Measurements from ENCODE around the gene S100A8.

The S100A8 gene

DNA sequence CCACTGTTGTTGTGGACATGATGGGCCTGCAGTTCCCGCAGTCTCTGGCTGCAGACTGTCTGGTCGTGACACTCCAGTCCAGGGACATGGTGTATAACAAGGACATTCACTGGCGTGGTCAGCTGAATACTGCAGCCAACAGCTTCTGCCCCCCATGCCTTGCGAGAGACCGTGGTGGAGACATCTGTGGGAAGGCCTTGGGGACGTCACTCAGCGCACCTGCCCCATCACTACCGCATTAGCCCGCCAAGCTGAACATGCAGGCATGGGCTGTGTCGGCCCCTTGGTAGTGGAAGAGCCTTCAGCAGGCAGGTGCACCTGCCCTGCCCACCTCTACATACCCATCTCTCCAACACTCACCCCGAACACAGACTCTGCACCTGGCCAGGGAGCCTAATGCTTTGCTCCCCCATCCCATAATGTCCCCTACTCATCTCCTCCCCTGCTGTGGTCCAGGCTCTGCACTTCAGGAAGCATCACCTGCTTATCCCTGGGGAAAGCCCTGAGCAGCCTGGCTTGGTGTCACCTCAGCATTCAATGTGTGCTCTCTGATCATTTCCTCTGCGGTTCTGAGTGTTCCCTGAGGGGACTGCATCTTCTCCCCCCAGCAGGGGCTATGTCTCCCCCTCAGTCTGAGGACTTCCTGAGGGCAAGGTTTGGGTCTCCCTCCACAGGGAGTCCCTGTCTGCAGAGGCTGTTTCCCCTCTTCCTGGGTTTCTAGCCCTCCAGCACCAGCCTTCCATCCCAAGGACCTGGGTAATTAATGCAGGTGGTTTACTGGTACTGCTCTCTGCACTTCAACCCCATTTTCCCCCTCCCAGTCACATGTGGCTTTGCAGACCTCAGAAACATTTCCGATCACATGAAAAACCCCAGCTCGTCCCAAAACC is 45.4 kb downstream of the S100A8 start:
- TF ChIP-seq, protein P1, sequence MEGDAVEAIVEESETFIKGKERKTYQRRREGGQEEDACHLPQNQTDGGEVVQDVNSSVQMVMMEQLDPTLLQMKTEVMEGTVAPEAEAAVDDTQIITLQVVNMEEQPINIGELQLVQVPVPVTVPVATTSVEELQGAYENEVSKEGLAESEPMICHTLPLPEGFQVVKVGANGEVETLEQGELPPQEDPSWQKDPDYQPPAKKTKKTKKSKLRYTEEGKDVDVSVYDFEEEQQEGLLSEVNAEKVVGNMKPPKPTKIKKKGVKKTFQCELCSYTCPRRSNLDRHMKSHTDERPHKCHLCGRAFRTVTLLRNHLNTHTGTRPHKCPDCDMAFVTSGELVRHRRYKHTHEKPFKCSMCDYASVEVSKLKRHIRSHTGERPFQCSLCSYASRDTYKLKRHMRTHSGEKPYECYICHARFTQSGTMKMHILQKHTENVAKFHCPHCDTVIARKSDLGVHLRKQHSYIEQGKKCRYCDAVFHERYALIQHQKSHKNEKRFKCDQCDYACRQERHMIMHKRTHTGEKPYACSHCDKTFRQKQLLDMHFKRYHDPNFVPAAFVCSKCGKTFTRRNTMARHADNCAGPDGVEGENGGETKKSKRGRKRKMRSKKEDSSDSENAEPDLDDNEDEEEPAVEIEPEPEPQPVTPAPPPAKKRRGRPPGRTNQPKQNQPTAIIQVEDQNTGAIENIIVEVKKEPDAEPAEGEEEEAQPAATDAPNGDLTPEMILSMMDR (IDR thresholded peaks at IDR 0.05; ENCODE audit: borderline replicate concordance, insufficient read depth, low read depth, low read length), result no peak
- H3K4me3 ChIP-seq (ENCODE audit: low read depth, low read length), result peak overlapping the region; percentile 34

DNA sequence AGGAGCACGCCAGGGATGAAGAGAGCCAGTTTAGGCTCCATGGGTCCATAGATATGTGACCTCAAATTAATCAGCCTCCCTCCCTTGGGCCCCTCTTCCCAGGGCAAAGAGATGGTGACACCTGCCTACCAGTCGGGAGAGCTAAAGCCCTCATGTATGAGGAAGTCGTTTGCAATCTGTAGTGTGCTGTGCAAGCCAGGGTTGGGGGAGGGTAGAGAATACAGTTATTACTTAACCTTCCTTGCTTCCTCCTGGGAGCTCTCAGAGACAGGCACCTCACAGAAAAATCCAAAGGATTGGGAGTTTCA is 46.2 kb downstream of the S100A8 start:
- no peak overlapping the region for H3K4me3 ChIP-seq (ENCODE audit: low read depth, low read length)
- TF ChIP-seq, protein P1 (IDR thresholded peaks at IDR 0.05; ENCODE audit: borderline replicate concordance, insufficient read depth, low read depth, low read length), result no peak

DNA sequence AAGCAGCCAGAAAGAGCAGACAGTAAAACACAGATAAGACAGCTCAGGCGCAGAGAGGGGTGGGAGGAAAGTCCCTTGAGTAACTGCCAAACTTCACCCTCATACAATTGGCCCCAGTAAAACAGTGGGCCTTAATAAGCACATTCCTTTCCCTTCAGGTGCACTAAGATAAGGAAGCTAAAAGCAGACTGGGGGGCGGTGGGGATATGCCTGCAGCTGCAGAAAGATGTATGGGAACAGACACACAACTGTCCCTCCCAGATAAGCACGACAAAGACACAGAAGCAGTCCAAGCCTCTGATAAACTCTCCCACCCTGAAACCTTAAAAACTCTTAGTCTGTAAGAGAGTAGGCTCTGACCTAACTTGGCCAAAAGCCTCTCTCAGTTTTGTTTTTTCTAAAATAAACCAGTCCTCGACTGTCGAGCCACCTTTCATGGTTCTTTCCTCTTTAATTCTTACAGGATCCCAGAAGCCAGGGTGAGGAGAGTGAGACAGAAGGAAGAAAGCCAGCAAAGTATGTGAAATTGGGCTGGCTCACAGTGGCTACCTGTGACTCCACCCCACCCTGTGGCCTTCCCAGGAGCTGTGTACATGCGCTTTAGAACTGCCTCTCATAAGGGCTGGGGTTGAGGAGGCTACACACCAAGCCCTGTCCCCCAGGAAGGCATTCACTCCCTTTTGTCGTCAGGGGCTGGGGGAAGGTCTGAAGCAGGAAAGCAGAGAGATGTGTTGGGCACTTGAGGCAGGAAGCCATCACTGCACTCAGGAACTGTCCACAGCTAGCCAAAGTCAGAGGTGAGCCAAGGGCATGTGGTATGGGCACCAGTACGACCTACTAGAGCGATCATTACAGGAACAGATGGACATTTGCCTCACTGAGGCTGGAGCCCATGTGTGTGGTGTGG is 46.8 kb downstream of the S100A8 start:
- TF ChIP-seq, protein P1 (IDR thresholded peaks at IDR 0.05; ENCODE audit: borderline replicate concordance, insufficient read depth, low read depth, low read length), result no peak
- peak overlapping the region; percentile 56 for H3K4me3 ChIP-seq (ENCODE audit: low read depth, low read length)

DNA sequence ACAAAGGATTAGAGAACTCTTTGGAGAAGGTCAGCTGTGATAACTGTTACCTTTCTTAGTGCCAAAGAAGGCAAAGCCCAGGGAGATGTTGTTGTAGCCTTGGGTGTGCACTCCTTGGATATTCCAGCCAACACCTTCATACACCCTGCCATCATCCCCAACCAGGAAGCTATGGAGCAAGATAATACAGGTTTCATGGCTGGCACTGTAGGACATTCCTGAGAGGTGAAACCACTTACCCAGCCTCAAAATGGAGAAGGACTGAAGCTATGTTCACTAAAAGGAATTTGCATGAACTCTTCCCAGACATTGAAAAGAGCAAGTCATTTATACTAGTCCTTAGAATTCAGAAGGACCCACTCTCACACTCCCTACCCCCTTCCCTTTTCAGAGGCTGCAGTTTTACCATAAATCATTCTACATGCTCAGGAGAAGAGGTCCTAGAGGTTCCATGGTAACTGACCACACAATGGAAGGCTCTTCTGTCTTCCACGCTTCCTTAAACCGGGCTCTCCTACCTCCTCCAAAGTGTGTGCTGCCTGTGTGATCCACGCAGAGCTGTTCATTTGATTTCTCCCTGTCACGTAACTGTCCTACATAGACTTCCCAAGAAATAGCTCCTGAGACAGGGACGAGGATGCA is 47.7 kb downstream of the S100A8 start:
- H3K4me3 ChIP-seq (ENCODE audit: low read depth, low read length), result peak overlapping the region; percentile 56
- TF ChIP-seq, protein P1 (IDR thresholded peaks at IDR 0.05; ENCODE audit: borderline replicate concordance, insufficient read depth, low read depth, low read length), result no peak

DNA sequence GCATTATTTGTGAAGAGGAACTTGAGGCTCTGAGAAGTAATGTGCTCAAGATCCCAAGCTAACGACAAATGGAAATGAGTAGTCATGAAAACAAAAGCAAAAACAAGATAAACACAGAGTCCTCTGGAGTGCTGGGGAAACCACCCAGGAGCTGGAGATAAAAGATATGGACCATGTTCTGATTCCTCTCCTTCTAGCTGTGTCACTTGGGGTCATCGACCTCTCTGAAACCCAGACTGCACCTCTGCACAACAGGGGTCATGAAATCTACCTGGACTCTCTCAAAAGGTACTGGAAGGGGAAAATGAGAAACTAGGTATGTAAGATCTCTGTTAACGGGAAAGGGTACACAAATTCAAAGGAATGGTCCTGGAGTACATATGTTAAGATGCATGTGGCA is 48.7 kb downstream of the S100A8 start:
- TF ChIP-seq, protein P1 (IDR thresholded peaks at IDR 0.05; ENCODE audit: borderline replicate concordance, insufficient read depth, low read depth, low read length), result no peak
- peak overlapping the region; percentile 56 for H3K4me3 ChIP-seq (ENCODE audit: low read depth, low read length)

DNA sequence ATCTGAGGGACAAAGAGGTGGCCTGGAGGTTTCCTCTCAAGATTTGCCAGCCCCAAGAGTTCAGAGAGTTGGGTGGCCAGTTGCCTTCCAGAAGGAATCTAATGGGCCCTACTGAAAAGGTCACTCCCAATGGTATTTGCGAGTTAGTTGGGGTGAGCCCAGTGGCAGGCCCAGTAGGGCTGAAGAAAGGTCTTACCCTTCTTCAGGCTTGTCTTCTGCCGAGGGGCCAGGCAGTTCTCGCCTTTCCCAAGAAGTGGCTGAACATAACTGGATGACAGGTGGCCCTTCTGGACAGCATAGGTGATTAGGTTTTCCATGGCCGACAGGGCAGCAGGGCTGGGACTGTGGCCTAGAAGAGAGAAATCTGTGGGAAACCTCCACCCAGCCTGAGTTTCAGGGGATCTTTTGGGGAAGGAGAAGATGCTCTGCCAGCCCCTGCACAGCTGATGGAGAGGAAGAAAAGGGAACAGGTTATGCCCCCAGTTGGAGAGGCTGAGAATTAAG is 49.4 kb downstream of the S100A8 start:
- TF ChIP-seq, protein P1 (IDR thresholded peaks at IDR 0.05; ENCODE audit: borderline replicate concordance, insufficient read depth, low read depth, low read length), result no peak
- H3K4me3 ChIP-seq (ENCODE audit: low read depth, low read length), result peak overlapping the region; percentile 56

Data from GM12875 (cell line).